BLaER1 (cell line): ENCODE data around the gene C5.

ENCODE experiments used
- H3K27ac ChIP-seq: shearing (Covaris generic); formaldehyde crosslinking; 2 replicates; pipeline ENCODE4 v1.8.1; 2022
- H3K27me3 ChIP-seq: shearing (Covaris generic); formaldehyde crosslinking; 2 replicates; pipeline ENCODE4 v1.8.1; 2022
- H3K36me3 ChIP-seq: shearing (Covaris generic); formaldehyde crosslinking; 2 replicates; pipeline ENCODE4 v1.8.1; 2022
- H3K4me1 ChIP-seq: shearing (Covaris generic); formaldehyde crosslinking; 2 replicates; pipeline ENCODE4 v1.8.1; 2022
- H3K4me2 ChIP-seq: shearing (Covaris generic); formaldehyde crosslinking; 2 replicates; pipeline ENCODE4 v1.8.1; 2022
- H3K4me3 ChIP-seq: shearing (Covaris generic); formaldehyde crosslinking; 2 replicates; pipeline ENCODE4 v1.8.1; 2022
- H3K9ac ChIP-seq: shearing (Covaris generic); formaldehyde crosslinking; 2 replicates; pipeline ENCODE4 v1.8.1; 2022
- H3K9me3 ChIP-seq: shearing (Covaris generic); formaldehyde crosslinking; 2 replicates; pipeline ENCODE4 v1.8.1; 2022
- H4K20me1 ChIP-seq: shearing (Covaris generic); formaldehyde crosslinking; 2 replicates; pipeline ENCODE4 v1.8.1; 2022
- Cebpa-rat ChIP-seq: shearing (Covaris generic); IDR thresholded peaks from 2 replicates; pipeline ENCODE4 v1.8.1; 2022

C5 gene

GRCh38 chr9:120946259-120946658 is 103.8 kb downstream of the C5 start:
- no peak overlapping the region for H3K27ac ChIP-seq

DNA sequence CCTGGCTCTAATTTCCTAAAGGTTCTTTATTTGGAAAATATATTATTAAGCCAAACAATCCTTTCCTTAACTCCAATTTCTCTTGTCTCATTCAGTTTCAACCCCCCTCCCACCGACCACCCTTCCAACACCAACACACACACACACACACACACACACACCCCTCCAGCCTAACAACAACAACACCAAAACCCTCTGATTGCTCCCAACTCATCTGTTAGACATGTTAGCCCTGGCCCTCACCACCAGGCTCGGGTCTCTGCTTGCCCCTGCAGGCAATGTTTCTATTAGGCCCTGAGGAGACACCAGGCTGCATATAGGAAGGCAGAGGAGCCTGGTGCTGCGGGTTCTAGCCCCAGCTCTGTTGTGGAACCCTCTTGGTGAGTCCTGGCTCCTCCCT is 105.1 kb downstream of the C5 start:
- H3K36me3 ChIP-seq: no peaks in the 10 kb centered on the region
- H4K20me1 ChIP-seq: no peaks in the 10 kb centered on the region
- H3K4me2 ChIP-seq: no peak overlapping the region
- no peak for TF ChIP-seq Cebpa-rat
- H3K27ac ChIP-seq: no peak overlapping the region
- no peak overlapping the region for H3K4me3 ChIP-seq
- peaks cover 11% of the 10 kb centered on the region for H3K4me1 ChIP-seq
- H3K9ac ChIP-seq: no peak overlapping the region
- no peaks in the 10 kb centered on the region for H3K27me3 ChIP-seq
- H3K9me3 ChIP-seq: no peaks in the 10 kb centered on the region

More at GRCh38 chr9:120946259-120946658, 103.8 kb downstream of the C5 start:
- Histone ChIP-seq H3K9ac (no peak overlapping the region), H4K20me1 (no peaks in the 10 kb centered on the region), H3K4me3 (no peak overlapping the region), H3K4me2 (no peak overlapping the region), H3K36me3 (no peaks in the 10 kb centered on the region), H3K9me3 (no peaks in the 10 kb centered on the region), H3K4me1 (peaks cover 11% of the 10 kb centered on the region), H3K27me3 (no peaks in the 10 kb centered on the region)
- TF ChIP-seq Cebpa-rat: no peak

DNA sequence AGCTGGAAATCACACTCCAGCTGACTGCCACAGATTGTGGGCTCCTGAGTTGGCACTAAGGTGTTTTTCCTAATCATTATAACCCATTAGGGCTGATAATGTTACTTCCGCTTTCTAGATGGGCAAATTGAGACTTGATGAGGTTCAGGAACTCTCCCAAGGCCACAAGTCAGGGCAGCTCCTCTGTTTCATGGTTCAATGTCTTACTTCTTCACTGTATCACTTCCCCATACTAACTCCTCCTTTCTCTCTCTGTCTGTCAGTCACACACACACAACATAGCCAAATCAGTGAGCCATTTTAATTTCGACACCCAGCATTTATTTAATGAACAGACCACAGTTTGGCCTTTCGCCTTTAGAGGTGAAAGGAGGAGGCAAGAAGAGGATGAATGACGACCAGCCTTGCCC is 105.6 kb downstream of the C5 start:
- Histone ChIP-seq H3K9me3 (no peaks in the 10 kb centered on the region), H3K36me3 (no peaks in the 10 kb centered on the region), H3K4me3 (no peak overlapping the region), H3K9ac (no peak overlapping the region), H3K4me2 (peak overlapping the region; percentile 8; the same call in 1 of the 2 replicates), H3K27ac (no peak overlapping the region), H3K4me1 (peaks cover 11% of the 10 kb centered on the region), H4K20me1 (no peaks in the 10 kb centered on the region), H3K27me3 (no peaks in the 10 kb centered on the region)
- no peak for TF ChIP-seq Cebpa-rat

DNA sequence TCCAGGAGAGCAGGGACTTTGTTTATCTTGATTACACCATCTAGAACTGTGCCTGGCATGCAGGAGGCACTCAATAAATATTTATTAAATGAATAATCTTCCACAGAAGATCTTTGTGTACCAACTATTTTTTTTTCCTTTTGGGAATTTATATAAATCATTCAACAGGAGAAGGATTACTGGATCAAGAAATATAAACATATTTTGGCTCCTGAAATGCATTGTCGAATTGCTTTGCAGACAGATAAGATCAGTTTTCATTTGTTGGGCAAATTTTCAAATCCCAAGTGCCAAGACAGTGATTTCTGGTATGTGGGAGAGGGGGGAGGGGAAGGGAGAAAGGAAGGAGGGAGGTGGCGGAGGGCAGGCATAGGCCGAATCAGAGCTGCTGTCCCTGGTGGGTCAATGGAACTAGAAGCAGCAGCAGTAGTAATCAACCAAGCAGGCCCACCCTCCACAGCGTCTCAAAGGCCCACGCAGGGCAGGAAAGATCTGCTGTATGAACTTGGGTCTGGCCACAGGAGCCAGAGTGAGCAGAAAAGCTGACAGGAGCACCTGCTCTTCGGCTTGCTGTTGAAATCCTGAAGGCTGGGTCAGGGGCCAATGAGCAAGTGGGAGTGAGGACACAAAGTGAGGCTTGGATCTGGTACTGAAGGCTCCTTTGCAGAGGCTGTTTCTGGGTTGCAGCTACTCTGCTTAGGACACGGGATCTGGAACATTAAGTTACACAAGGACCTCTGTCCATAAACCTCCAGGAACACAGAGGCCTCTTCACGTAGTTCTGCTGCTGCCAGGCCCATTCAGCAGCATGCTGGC is 107.7 kb downstream of the C5 start:
- Histone ChIP-seq H3K27me3 (no peaks in the 10 kb centered on the region), H3K4me1 (peaks cover 21% of the 10 kb centered on the region), H3K4me3 (no peak overlapping the region), H3K4me2 (no peak overlapping the region), H4K20me1 (no peaks in the 10 kb centered on the region), H3K9ac (no peak overlapping the region), H3K27ac (no peak overlapping the region), H3K36me3 (no peaks in the 10 kb centered on the region), H3K9me3 (no peaks in the 10 kb centered on the region)
- TF ChIP-seq Cebpa-rat: no peak

DNA sequence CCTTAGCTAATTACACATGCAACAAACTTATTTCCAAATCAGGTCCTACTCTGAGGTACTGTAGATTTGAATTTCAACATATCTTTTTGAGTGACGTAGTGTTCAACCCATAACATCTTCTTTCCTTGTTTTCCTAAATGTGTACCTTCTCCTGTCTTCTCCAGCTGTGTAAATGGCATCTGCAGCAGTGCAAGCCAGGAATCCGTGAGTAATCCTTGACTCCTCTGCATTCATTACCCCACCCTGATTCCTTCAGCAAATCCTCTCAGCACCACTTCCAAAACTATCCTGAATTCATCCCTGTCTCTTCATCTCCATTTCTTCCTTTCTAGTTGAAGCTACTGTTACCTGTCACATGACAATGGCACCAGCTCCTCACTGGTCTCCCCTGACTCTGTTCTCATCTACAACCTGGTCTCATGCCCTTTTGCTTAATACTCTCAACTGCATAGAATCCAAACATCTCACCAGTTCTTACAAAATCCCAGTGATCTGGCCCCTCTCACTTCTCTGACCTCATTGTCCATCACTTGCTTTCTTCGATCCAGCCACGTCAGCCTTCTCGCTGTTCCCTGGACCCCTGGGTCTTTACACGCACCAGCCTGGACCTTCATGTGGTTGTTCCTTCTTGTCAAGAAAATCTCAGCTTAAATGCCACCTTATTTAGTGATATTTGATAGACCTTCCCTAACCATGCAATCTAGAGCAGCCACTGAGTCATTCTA is 108.9 kb downstream of the C5 start:
- Histone ChIP-seq H3K4me3 (no peak overlapping the region), H3K4me1 (peaks cover 33% of the 10 kb centered on the region), H3K27ac (no peak overlapping the region), H3K4me2 (no peak overlapping the region), H3K9ac (no peak overlapping the region), H4K20me1 (no peaks in the 10 kb centered on the region), H3K27me3 (no peaks in the 10 kb centered on the region), H3K36me3 (no peaks in the 10 kb centered on the region), H3K9me3 (no peaks in the 10 kb centered on the region)
- TF ChIP-seq Cebpa-rat: no peak

GRCh38 chr9:120940573-120940972 is 109.5 kb downstream of the C5 start:
- no peak overlapping the region for H3K9ac ChIP-seq
- no peaks in the 10 kb centered on the region for H3K27me3 ChIP-seq
- H3K4me1 ChIP-seq: peaks cover 39% of the 10 kb centered on the region
- H3K27ac ChIP-seq: no peak overlapping the region
- TF ChIP-seq Cebpa-rat: no peak
- no peaks in the 10 kb centered on the region for H3K36me3 ChIP-seq
- no peaks in the 10 kb centered on the region for H3K9me3 ChIP-seq
- no peaks in the 10 kb centered on the region for H4K20me1 ChIP-seq
- no peak overlapping the region for H3K4me2 ChIP-seq
- H3K4me3 ChIP-seq: no peak overlapping the region

- H3K27me3 ChIP-seq: no peaks in the 10 kb centered on the region
- H3K4me1 ChIP-seq: peaks cover 46% of the 10 kb centered on the region
- H3K4me2 ChIP-seq: no peak overlapping the region
- no peak overlapping the region for H3K27ac ChIP-seq
- no peaks in the 10 kb centered on the region for H3K36me3 ChIP-seq
- no peaks in the 10 kb centered on the region for H3K9me3 ChIP-seq
- no peaks in the 10 kb centered on the region for H4K20me1 ChIP-seq
- no peak overlapping the region for H3K9ac ChIP-seq
- no peak for TF ChIP-seq Cebpa-rat
- H3K4me3 ChIP-seq: no peak overlapping the region
Measured at GRCh38 chr9:120938851-120939250, 111.2 kb downstream of the C5 start.

DNA sequence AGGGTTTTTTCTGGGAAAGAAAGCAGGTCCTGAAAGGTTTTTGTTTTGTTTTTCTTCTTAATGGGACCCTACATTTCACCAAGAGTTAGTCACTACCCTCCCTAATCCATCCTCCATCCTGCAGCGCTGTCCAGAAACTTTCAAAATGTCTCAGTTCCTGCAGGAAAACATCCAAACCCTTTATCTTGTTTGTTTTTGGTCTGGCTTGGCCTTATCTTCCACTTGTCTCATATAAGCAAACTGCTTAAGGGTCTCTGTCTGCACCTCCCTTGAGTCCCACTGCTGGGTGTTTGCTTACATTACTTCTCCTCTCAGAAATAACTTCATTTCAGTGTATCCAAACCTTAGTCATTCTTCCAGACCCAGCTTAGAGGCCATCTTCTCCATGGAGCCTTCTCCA is 112.5 kb downstream of the C5 start:
- H3K27ac ChIP-seq: peak overlapping the region; percentile 54
- H3K4me2 ChIP-seq: peak overlapping the region; percentile 87
- peaks cover 58% of the 10 kb centered on the region for H3K4me1 ChIP-seq

GRCh38 chr9:120937127-120937526 is 112.9 kb downstream of the C5 start:
- H3K4me3 ChIP-seq: no peak overlapping the region
- H3K9me3 ChIP-seq: no peaks in the 10 kb centered on the region
- H3K27me3 ChIP-seq: no peaks in the 10 kb centered on the region
- no peaks in the 10 kb centered on the region for H3K36me3 ChIP-seq
- peak overlapping the region; percentile 87 for H3K4me2 ChIP-seq
- TF ChIP-seq Cebpa-rat: no peak
- no peaks in the 10 kb centered on the region for H4K20me1 ChIP-seq
- peak overlapping the region; percentile 54 for H3K27ac ChIP-seq
- peaks cover 63% of the 10 kb centered on the region for H3K4me1 ChIP-seq
- H3K9ac ChIP-seq: peak overlapping the region; percentile 36; the same call in 1 of the 2 replicates

More for the DNA sequence above, 112.5 kb downstream of the C5 start:
- no peaks in the 10 kb centered on the region for H3K9me3 ChIP-seq
- H3K9ac ChIP-seq: peak overlapping the region; percentile 36; the same call in 1 of the 2 replicates
- no peaks in the 10 kb centered on the region for H3K36me3 ChIP-seq
- H3K4me3 ChIP-seq: no peak overlapping the region
- no peak for TF ChIP-seq Cebpa-rat
- no peaks in the 10 kb centered on the region for H4K20me1 ChIP-seq
- H3K27me3 ChIP-seq: no peaks in the 10 kb centered on the region

GRCh38 chr9:120936764-120937122 is 113.3 kb downstream of the C5 start:
- no peak for TF ChIP-seq Cebpa-rat
- H3K4me2 ChIP-seq: peak overlapping the region; percentile 87
- H3K9me3 ChIP-seq: no peaks in the 10 kb centered on the region
- no peaks in the 10 kb centered on the region for H4K20me1 ChIP-seq
- H3K4me3 ChIP-seq: no peak overlapping the region
- H3K36me3 ChIP-seq: no peaks in the 10 kb centered on the region
- peak overlapping the region; percentile 36; the same call in 1 of the 2 replicates for H3K9ac ChIP-seq
- H3K4me1 ChIP-seq: peaks cover 66% of the 10 kb centered on the region
- H3K27ac ChIP-seq: peak overlapping the region; percentile 54; the same call in 1 of the 2 replicates
- no peaks in the 10 kb centered on the region for H3K27me3 ChIP-seq
